ENCODE results near the gene C2orf15. TPM values are rescaled to one million over a fixed set of nuclear protein-coding genes. Genes with fewer than 3 reads are reported as not detected.
"Not testable (repeated sequence)": the region's sequence is repeated elsewhere in the genome, so short reads cannot be mapped to it uniquely, and the experiment has no call there.

Gene C2orf15
- total RNA-seq, 1 donor: not detected

DNA sequence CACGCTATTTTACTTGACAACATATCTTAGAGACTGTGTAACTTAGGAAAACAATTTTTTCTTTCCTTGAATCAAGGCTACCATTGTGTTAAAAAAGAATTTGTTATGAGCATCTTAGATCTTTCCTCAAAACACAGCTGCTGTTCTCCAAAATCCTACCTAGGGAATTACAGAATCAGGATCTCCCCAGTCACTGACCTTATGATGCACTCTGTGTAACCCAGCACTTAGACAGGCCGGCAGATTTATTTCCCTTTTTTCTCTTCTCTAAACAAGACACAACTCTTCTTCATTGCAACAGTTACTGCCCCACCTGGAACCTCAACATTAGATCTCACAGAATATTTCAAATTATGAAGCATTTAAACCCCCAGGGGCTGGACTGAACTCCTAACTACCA, 13.5 kb upstream of the C2orf15 start:
- Histone ChIP-seq H3K4me3 (ENCODE audit: insufficient read depth, low read length) (no peak overlapping the region), H3K27ac (ENCODE audit: low read depth, low read length) (no peak overlapping the region)

DNA sequence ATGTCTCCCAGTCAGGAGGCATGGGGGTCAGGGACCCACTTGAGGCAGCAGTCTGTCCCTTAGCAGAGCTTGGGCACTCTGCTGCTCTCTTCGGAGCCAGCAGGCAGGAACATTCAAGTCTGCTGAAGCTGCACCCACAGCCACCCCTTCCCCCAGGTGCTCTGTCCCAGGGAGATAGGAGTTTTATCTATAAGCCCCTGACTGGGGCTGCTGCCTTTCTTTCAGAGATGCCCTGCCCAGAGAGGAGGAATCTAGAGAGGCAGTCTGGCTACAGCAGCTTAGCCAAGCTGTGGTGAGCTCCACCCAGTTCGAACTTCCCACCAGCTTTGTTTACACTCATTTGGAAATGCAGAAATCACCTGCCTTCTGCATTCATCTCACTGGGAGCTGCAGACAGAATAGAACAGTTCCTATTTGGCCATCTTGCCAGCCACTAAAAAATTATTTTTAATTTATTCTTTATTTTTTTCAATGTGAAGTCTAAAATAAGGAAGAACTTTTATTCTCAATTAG, 6.4 kb upstream of the C2orf15 start:
- H3K9me3 ChIP-seq (ENCODE audit: low read depth, low read length); H3K4me1 ChIP-seq (ENCODE audit: insufficient read depth, low read length); H4K20me1 ChIP-seq (ENCODE audit: insufficient read depth, low read length); H3K36me3 ChIP-seq (ENCODE audit: insufficient read depth, low read length); DNase-seq (ENCODE audit: insufficient read length, low spot score, missing footprints); H3K79me2 ChIP-seq (ENCODE audit: insufficient read depth, low read length); H3K4me3 ChIP-seq (ENCODE audit: insufficient read depth, low read length); H3K4me2 ChIP-seq (ENCODE audit: insufficient read depth, low read length); H2AFZ ChIP-seq (ENCODE audit: low read length); H3K27ac ChIP-seq (ENCODE audit: low read depth, low read length): not testable (repeated sequence)
- H3K27me3 ChIP-seq (ENCODE audit: insufficient read depth, low read length): peaks cover 11% of the 10 kb centered on the region

More for the DNA sequence above, 13.5 kb upstream of the C2orf15 start:
- Histone ChIP-seq H4K20me1 (ENCODE audit: insufficient read depth, low read length) (no peaks in the 10 kb centered on the region), H3K36me3 (ENCODE audit: insufficient read depth, low read length) (no peaks in the 10 kb centered on the region), H3K4me1 (ENCODE audit: insufficient read depth, low read length) (no peaks in the 10 kb centered on the region), H3K27me3 (ENCODE audit: insufficient read depth, low read length) (no peaks in the 10 kb centered on the region), H3K79me2 (ENCODE audit: insufficient read depth, low read length) (no peaks in the 10 kb centered on the region), H3K9me3 (ENCODE audit: low read depth, low read length) (no peaks in the 10 kb centered on the region), H2AFZ (ENCODE audit: low read length) (no peak overlapping the region), H3K4me2 (ENCODE audit: insufficient read depth, low read length) (no peak overlapping the region)
- no peak for DNase-seq (ENCODE audit: insufficient read length, low spot score, missing footprints)
- TF ChIP-seq, protein P1, sequence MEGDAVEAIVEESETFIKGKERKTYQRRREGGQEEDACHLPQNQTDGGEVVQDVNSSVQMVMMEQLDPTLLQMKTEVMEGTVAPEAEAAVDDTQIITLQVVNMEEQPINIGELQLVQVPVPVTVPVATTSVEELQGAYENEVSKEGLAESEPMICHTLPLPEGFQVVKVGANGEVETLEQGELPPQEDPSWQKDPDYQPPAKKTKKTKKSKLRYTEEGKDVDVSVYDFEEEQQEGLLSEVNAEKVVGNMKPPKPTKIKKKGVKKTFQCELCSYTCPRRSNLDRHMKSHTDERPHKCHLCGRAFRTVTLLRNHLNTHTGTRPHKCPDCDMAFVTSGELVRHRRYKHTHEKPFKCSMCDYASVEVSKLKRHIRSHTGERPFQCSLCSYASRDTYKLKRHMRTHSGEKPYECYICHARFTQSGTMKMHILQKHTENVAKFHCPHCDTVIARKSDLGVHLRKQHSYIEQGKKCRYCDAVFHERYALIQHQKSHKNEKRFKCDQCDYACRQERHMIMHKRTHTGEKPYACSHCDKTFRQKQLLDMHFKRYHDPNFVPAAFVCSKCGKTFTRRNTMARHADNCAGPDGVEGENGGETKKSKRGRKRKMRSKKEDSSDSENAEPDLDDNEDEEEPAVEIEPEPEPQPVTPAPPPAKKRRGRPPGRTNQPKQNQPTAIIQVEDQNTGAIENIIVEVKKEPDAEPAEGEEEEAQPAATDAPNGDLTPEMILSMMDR (IDR thresholded peaks at IDR 0.05; ENCODE audit: extremely low read depth, low read depth, low read length): no peak

GRCh38 chr2:99139003-99139402, 2.5 kb upstream of the C2orf15 start:
- Histone ChIP-seq H3K9me3 (ENCODE audit: low read depth, low read length) (no peaks in the 10 kb centered on the region), H3K4me1 (ENCODE audit: insufficient read depth, low read length) (peaks cover 10% of the 10 kb centered on the region), H3K27me3 (ENCODE audit: insufficient read depth, low read length) (peaks cover 14% of the 10 kb centered on the region), H3K27ac (ENCODE audit: low read depth, low read length) (no peak overlapping the region), H3K4me2 (ENCODE audit: insufficient read depth, low read length) (no peak overlapping the region), H3K79me2 (ENCODE audit: insufficient read depth, low read length) (no peaks in the 10 kb centered on the region), H2AFZ (ENCODE audit: low read length) (no peak overlapping the region), H3K36me3 (ENCODE audit: insufficient read depth, low read length) (no peaks in the 10 kb centered on the region), H4K20me1 (ENCODE audit: insufficient read depth, low read length) (no peaks in the 10 kb centered on the region), H3K4me3 (ENCODE audit: insufficient read depth, low read length) (no peak overlapping the region)
- no peak for DNase-seq (ENCODE audit: insufficient read length, low spot score, missing footprints)
- TF ChIP-seq, protein P1 (IDR thresholded peaks at IDR 0.05; ENCODE audit: extremely low read depth, low read depth, low read length): no peak

DNA sequence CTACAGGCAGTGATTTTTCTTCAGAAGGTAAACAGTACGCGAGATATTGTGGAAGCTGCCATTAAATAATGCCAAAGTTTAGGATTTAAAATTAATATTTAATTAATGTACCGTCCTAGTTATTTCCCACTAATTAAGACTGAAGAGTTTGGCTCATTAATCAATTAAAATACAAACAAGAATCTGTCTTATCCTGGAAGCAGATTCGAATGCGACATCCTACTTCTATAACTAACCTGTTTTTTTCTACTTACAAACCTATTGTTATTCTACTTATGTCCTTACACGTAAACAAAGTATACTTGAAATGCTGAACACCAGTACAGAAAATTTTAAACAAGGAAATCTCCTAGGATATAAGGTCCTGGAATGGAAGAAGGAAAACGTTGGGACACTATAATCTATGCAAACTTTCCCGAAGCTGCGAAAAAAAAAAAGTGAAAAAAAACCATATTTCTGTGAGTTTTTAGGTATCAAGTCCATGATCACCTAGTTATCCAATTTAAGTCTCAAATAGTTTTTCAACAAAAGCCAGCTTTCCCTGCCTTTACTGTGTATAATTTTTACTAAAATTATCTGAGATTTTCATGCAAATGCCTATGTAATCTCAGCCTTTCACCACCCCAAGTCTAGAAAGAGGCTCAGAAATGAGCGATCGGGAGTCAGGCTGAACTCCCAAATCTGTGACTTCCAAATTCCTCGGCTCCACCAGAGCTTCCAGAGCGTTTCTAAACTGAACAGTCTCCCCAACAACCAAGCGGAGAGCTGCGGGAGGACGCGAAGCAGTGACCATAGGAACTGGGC, 1.2 kb upstream of the C2orf15 start:
- H3K36me3 ChIP-seq (ENCODE audit: insufficient read depth, low read length): no peaks in the 10 kb centered on the region
- H3K27me3 ChIP-seq (ENCODE audit: insufficient read depth, low read length): peaks cover 14% of the 10 kb centered on the region
- peaks cover 10% of the 10 kb centered on the region for H3K4me1 ChIP-seq (ENCODE audit: insufficient read depth, low read length)
- H3K4me2 ChIP-seq (ENCODE audit: insufficient read depth, low read length): peak overlapping the region; percentile 98
- H3K4me3 ChIP-seq (ENCODE audit: insufficient read depth, low read length): peak overlapping the region; percentile 89
- H3K27ac ChIP-seq (ENCODE audit: low read depth, low read length): no peak overlapping the region
- no peaks in the 10 kb centered on the region for H3K9me3 ChIP-seq (ENCODE audit: low read depth, low read length)
- H2AFZ ChIP-seq (ENCODE audit: low read length): peak overlapping the region; percentile 88
- no peaks in the 10 kb centered on the region for H4K20me1 ChIP-seq (ENCODE audit: insufficient read depth, low read length)
- TF ChIP-seq, protein P1 (IDR thresholded peaks at IDR 0.05; ENCODE audit: extremely low read depth, low read depth, low read length): no peak
- H3K79me2 ChIP-seq (ENCODE audit: insufficient read depth, low read length): no peaks in the 10 kb centered on the region
- peak; percentile 86 for DNase-seq (ENCODE audit: insufficient read length, low spot score, missing footprints)
